ENCODE data around the gene KRT40. TPM values are rescaled to one million over a fixed set of nuclear protein-coding genes. Genes with fewer than 3 reads are reported as not detected.
A peak's percentile ranks its signal among the peaks of the same experiment; 100 is the strongest.

The KRT40 gene
- total and polyA plus RNA-seq, 2 experiments from 2014 or later: not detected

GRCh38 chr17:40956401-40957254 is 27.5 kb downstream of the KRT40 start:
- Histone ChIP-seq H2AFZ (no peak overlapping the region), H3K9me3 (ENCODE audit: low read depth) (no peaks in the 10 kb centered on the region), H3K9ac (peak overlapping the region; percentile 19; the same call in 1 of the 2 replicates), H4K20me1 (ENCODE audit: insufficient read depth) (no peaks in the 10 kb centered on the region), H3K9me2 (ENCODE audit: insufficient read depth) (no peaks in the 10 kb centered on the region), H3K4me1 (ENCODE audit: insufficient read depth) (peaks cover 78% of the 10 kb centered on the region), H3K4me3 (0 out of 2 replicates have a peak overlapping the region, but pooled peaks have one; percentile 2), H3K27me3 (replicated peaks; ENCODE audit: insufficient read depth) (no peaks in the 10 kb centered on the region), H3K79me2 (ENCODE audit: insufficient read depth) (no peaks in the 10 kb centered on the region), H3F3A (ENCODE audit: insufficient read depth) (peaks cover 74% of the 10 kb centered on the region), H3K36me3 (ENCODE audit: low read depth) (no peaks in the 10 kb centered on the region), H3K27ac (peak overlapping the region; percentile 72), H3K4me2 (ENCODE audit: unreplicated experiment) (peak overlapping the region; percentile 21)
- DNase-seq: peak; percentile 90
- 50 to 51% methylated on average over 8 of the region's 8 CpGs for whole genome bisulfite sequencing, 2 experiments (ENCODE audit: low coverage in 1 of 2, low lambda C conversion rate in 2 of 2, missing lambda C conversion rate in 2 of 2)
- TF ChIP-seq EZH2phosphoT487 (IDR thresholded peaks at IDR 0.05; ENCODE audit: insufficient read depth, low read depth) (0 out of 2 replicates have a peak, but pooled peaks have one; percentile 80), EZH2 (IDR thresholded peaks at IDR 0.05; ENCODE audit: insufficient read depth, poor library complexity, severe bottlenecking) (no peak)
- in situ Hi-C loops (cut with MboI): no loop called here

GRCh38 chr17:40953881-40954280 is 30.2 kb downstream of the KRT40 start:
- Histone ChIP-seq H3K9ac (peak overlapping the region; percentile 71), H3K4me3 (no peak overlapping the region), H3K4me2 (ENCODE audit: unreplicated experiment) (peak overlapping the region; percentile 53), H3K9me3 (ENCODE audit: low read depth) (no peaks in the 10 kb centered on the region), H3K27me3 (replicated peaks; ENCODE audit: insufficient read depth) (no peaks in the 10 kb centered on the region), H3K9me2 (ENCODE audit: insufficient read depth) (no peaks in the 10 kb centered on the region), H2AFZ (no peak overlapping the region), H3K27ac (peak overlapping the region; percentile 97), H4K20me1 (ENCODE audit: insufficient read depth) (no peaks in the 10 kb centered on the region), H3K4me1 (ENCODE audit: insufficient read depth) (peaks cover 75% of the 10 kb centered on the region), H3K36me3 (ENCODE audit: low read depth) (no peaks in the 10 kb centered on the region), H3F3A (ENCODE audit: insufficient read depth) (peaks cover 67% of the 10 kb centered on the region), H3K79me2 (ENCODE audit: insufficient read depth) (no peaks in the 10 kb centered on the region)
- in situ Hi-C loops (cut with MboI): no loop called here
- 0 to 3% methylated on average over 2 of the region's 2 CpGs for WGBS, 2 experiments (ENCODE audit: low coverage in 1 of 2, low lambda C conversion rate in 2 of 2, missing lambda C conversion rate in 2 of 2)
- TF ChIP-seq EZH2phosphoT487 (IDR thresholded peaks at IDR 0.05; ENCODE audit: insufficient read depth, low read depth): no peak
- TF ChIP-seq EZH2 (IDR thresholded peaks at IDR 0.05; ENCODE audit: insufficient read depth, poor library complexity, severe bottlenecking): no peak
- peak; percentile 96 for DNase-seq

- Histone ChIP-seq H3K36me3 (ENCODE audit: low read depth) (no peaks in the 10 kb centered on the region), H3K79me2 (ENCODE audit: insufficient read depth) (no peaks in the 10 kb centered on the region), H3K4me1 (ENCODE audit: insufficient read depth) (peaks cover 62% of the 10 kb centered on the region), H4K20me1 (ENCODE audit: insufficient read depth) (no peaks in the 10 kb centered on the region), H3K9me3 (ENCODE audit: low read depth) (no peaks in the 10 kb centered on the region), H3K27me3 (replicated peaks; ENCODE audit: insufficient read depth) (no peaks in the 10 kb centered on the region), H3K4me3 (no peak overlapping the region), H3K4me2 (ENCODE audit: unreplicated experiment) (peak overlapping the region; percentile 33), H3K27ac (peak overlapping the region; percentile 97), H3F3A (ENCODE audit: insufficient read depth) (peaks cover 55% of the 10 kb centered on the region), H2AFZ (no peak overlapping the region), H3K9me2 (ENCODE audit: insufficient read depth) (no peaks in the 10 kb centered on the region), H3K9ac (peak overlapping the region; percentile 71)
- WGBS, 2 experiments (ENCODE audit: low coverage in 1 of 2, low lambda C conversion rate in 2 of 2, missing lambda C conversion rate in 2 of 2): 0% methylated on average over 1 of the region's 1 CpG
- DNase-seq: peak; percentile 95
- in situ Hi-C loops (cut with MboI): no loop called here
- no peak for TF ChIP-seq EZH2 (IDR thresholded peaks at IDR 0.05; ENCODE audit: insufficient read depth, poor library complexity, severe bottlenecking)
- TF ChIP-seq EZH2phosphoT487 (IDR thresholded peaks at IDR 0.05; ENCODE audit: insufficient read depth, low read depth): no peak
These were observed 31.5 kb downstream of the KRT40 start for GRCh38 chr17:40952661-40953060.

- no peak overlapping the region for H3K4me3 ChIP-seq
- TF ChIP-seq EZH2 (IDR thresholded peaks at IDR 0.05; ENCODE audit: insufficient read depth, poor library complexity, severe bottlenecking): no peak
- no peak for TF ChIP-seq EZH2phosphoT487 (IDR thresholded peaks at IDR 0.05; ENCODE audit: insufficient read depth, low read depth)
- H3K4me2 ChIP-seq (ENCODE audit: unreplicated experiment): peak overlapping the region; percentile 4
- H3K4me1 ChIP-seq (ENCODE audit: insufficient read depth): peaks cover 57% of the 10 kb centered on the region
- no peak for DNase-seq
- H3K27ac ChIP-seq: peak overlapping the region; percentile 97
- H3F3A ChIP-seq (ENCODE audit: insufficient read depth): peaks cover 50% of the 10 kb centered on the region
- H3K9me2 ChIP-seq (ENCODE audit: insufficient read depth): no peaks in the 10 kb centered on the region
- no peaks in the 10 kb centered on the region for H4K20me1 ChIP-seq (ENCODE audit: insufficient read depth)
- WGBS, 2 experiments (ENCODE audit: low coverage in 1 of 2, low lambda C conversion rate in 2 of 2, missing lambda C conversion rate in 2 of 2): 85% methylated on average over 2 of the region's 2 CpGs
- H2AFZ ChIP-seq: no peak overlapping the region
- peak overlapping the region; percentile 53 for H3K9ac ChIP-seq
- H3K9me3 ChIP-seq (ENCODE audit: low read depth): no peaks in the 10 kb centered on the region
- H3K36me3 ChIP-seq (ENCODE audit: low read depth): no peaks in the 10 kb centered on the region
- H3K27me3 ChIP-seq (replicated peaks; ENCODE audit: insufficient read depth): no peaks in the 10 kb centered on the region
- no peaks in the 10 kb centered on the region for H3K79me2 ChIP-seq (ENCODE audit: insufficient read depth)
- in situ Hi-C loops (cut with MboI): no loop called here
These were observed 32.0 kb downstream of the KRT40 start for GRCh38 chr17:40952154-40952553.
